A549 (cell line): ENCODE results near the gene NRXN3. TPM values are rescaled to one million over a fixed set of nuclear protein-coding genes. Genes with fewer than 3 reads are reported as not detected.

Source experiments
- ATAC-seq, 2 experiments: fragments of 200-7000 bp in 1 of 2; fragments of >200 bp in 1 of 2; cut with Nextera tagmentation in 1 of 2; cut with Tn5 transposase in 1 of 2; 3 replicates each; pipeline versions ENCODE4 v1.8.0 to v1.9.1; 2018 to 2020; ENCODE audit warnings: mild to moderate bottlenecking in 1 of 2, moderate library complexity in 1 of 2
- CTCF ChIA-PET: fragments of 300-600 bp; sonication (Branson Sonifier 250); formaldehyde crosslinking; extraction: SDS; loops from one replicate; lab custom pipeline; 2021; ENCODE audit warnings: antibody characterized with exemption, inconsistent platforms; lab: Yijun Ruan, JAX
- POLR2A ChIA-PET: fragments of 350-600 bp; formaldehyde crosslinking; extraction: SDS; loops from one replicate; lab custom pipeline; 2021; ENCODE audit warnings: antibody characterized with exemption, inconsistent platforms; lab: Yijun Ruan, JAX
- DNase-seq, 2 experiments: peaks; one replicate each; pipeline versions ENCODE4 v3.0.0 to v3.0.0-alpha.2; 2011 to 2016; ENCODE audit warnings: low read depth in 1 of 2, low spot score in 1 of 2
- FAIRE-seq: peaks from 2 replicates; lab custom pipeline; 2011; peaks lifted over from hg19 to GRCh38; lab: Jason Lieb, UNC
- H3K27ac ChIP-seq, 2 experiments: fragments of >200 bp; sonication (Bioruptor Twin); formaldehyde crosslinking; 3 replicates each; pipeline ENCODE4 v1.5.1; 2016 to 2017
- H3K4me1 ChIP-seq: fragments of >200 bp; sonication (Bioruptor Twin); formaldehyde crosslinking; 3 replicates; pipeline ENCODE4 v1.6.1; 2016
- H3K4me2 ChIP-seq: fragments of >200 bp; sonication (Bioruptor Twin); formaldehyde crosslinking; 3 replicates; pipeline ENCODE4 v1.6.1; 2016
- H3K4me3 ChIP-seq: fragments of >200 bp; sonication (Bioruptor Twin); formaldehyde crosslinking; 3 replicates; pipeline ENCODE4 v1.5.1; 2016
- H3K9me3 ChIP-seq: fragments of >200 bp; sonication (Bioruptor Twin); formaldehyde crosslinking; 3 replicates; pipeline ENCODE4 v1.6.1; 2016
- CBX2 ChIP-seq: fragments of 200-600 bp; sonication (generic); IDR thresholded peaks from 2 replicates; pipeline ENCODE4 v1.6.1; 2016; ENCODE audit warnings: low read depth, mild to moderate bottlenecking, borderline replicate concordance
- CHD4 ChIP-seq: fragments of 200-600 bp; sonication (generic); IDR thresholded peaks from 2 replicates; pipeline ENCODE4 v1.6.1; 2016; ENCODE audit warnings: antibody characterized with exemption, mild to moderate bottlenecking, borderline replicate concordance
- EP300 ChIP-seq, 2 experiments: fragments of >200 bp; sonication (Bioruptor Twin); formaldehyde crosslinking; IDR thresholded peaks; 2 replicates in 1 of 2; 3 replicates in 1 of 2; pipeline ENCODE4 v1.6.1; 2016 to 2017
- ESRRA ChIP-seq: fragments of 150-350 bp; IDR thresholded peaks from 2 replicates; pipeline ENCODE4 v1.6.1; 2014; ENCODE audit warnings: mild to moderate bottlenecking, low read length, borderline replicate concordance
- HOXA7 ChIP-seq: fragments of 250-450 bp; sonication (Bioruptor Pico); IDR thresholded peaks from 2 replicates; pipeline ENCODE4 v1.5.0; 2020; ENCODE audit warnings: mild to moderate bottlenecking, moderate library complexity
- JUN ChIP-seq, 2 experiments: fragments of >200 bp; sonication (Bioruptor Twin); formaldehyde crosslinking; IDR thresholded peaks; 2 replicates in 1 of 2; 3 replicates in 1 of 2; pipeline ENCODE4 v1.6.1; 2016 to 2017
- KDM1A ChIP-seq: fragments of 200-600 bp; sonication (generic); IDR thresholded peaks from 2 replicates; pipeline ENCODE4 v1.6.1; 2016; ENCODE audit warnings: low read depth, mild to moderate bottlenecking
- MYC ChIP-seq: IDR thresholded peaks from 2 replicates; pipeline ENCODE4 v1.6.1; 2012; ENCODE audit warnings: mild to moderate bottlenecking, inconsistent platforms, low read length, improper control_type of control experiment, borderline replicate concordance
- NPAS2 ChIP-seq: fragments of 250-450 bp; sonication (Bioruptor Pico); IDR thresholded peaks from 2 replicates; pipeline ENCODE4 v1.8.0; 2022; ENCODE audit warnings: mild to moderate bottlenecking, moderate library complexity, borderline replicate concordance
- PHF8 ChIP-seq: fragments of 200-600 bp; sonication (generic); IDR thresholded peaks from 2 replicates; pipeline ENCODE4 v1.6.1; 2016; ENCODE audit warnings: low read depth, mild to moderate bottlenecking, antibody characterized with exemption, moderate library complexity, borderline replicate concordance
- RFX5 ChIP-seq: fragments of 450-650 bp; IDR thresholded peaks from 2 replicates; pipeline ENCODE4 v1.7.1; 2014; ENCODE audit warnings: antibody characterized with exemption, mild to moderate bottlenecking, moderate library complexity
- ZFP36 ChIP-seq: fragments of 450-650 bp; IDR thresholded peaks from 2 replicates; pipeline ENCODE4 v1.6.1; 2014; ENCODE audit warnings: borderline replicate concordance; ENCODE audit not compliant: partially characterized antibody
- WGBS: methylation state at CpG from one replicate; pipeline ENCODE4 v1.1.6; 2017; ENCODE audit errors: missing lambda C conversion rate; 5-methylcytosine and 5-hydroxymethylcytosine counted together
- polyA plus RNA-seq, 4 experiments: library from polyadenylated mRNA; depleted of rRNA in 3 of 4; stranded (reverse); fragments of >200 nt; fragmentation: RNase III in 1 of 4; extraction: RNeasy Plus Mini Kit Qiagen cat#74134 plus additional on column Dnase treatment in 1 of 4; gene quantifications; 2 replicates in 3 of 4; 3 replicates in 1 of 4; pipeline ENCODE4 v1.2.3, GENCODE V29; 2011 to 2017
- TF ChIP-seq, protein P1 (sequence below): fragments of >200 bp; sonication (Bioruptor Twin); formaldehyde crosslinking; IDR thresholded peaks from 3 replicates; pipeline ENCODE4 v1.5.1; 2016
- TF ChIP-seq, protein P2 (sequence below): fragments of 250-450 bp; sonication (Bioruptor Pico); IDR thresholded peaks from 2 replicates; pipeline ENCODE4 v1.5.0; 2020; ENCODE audit warnings: low read depth, mild to moderate bottlenecking, moderate library complexity
- TF ChIP-seq, protein P3 (sequence below): fragments of 150-350 bp; IDR thresholded peaks from 2 replicates; pipeline ENCODE4 v1.6.1; 2014; ENCODE audit warnings: low read depth, mild to moderate bottlenecking, low read length
- TF ChIP-seq, protein P4 (sequence below): IDR thresholded peaks from 2 replicates; pipeline ENCODE4 v1.6.1; 2012; ENCODE audit warnings: low read depth, borderline replicate concordance
- TF ChIP-seq, protein P5 (sequence below): fragments of 450-650 bp; IDR thresholded peaks from 2 replicates; pipeline ENCODE4 v1.6.1; 2014; ENCODE audit warnings: antibody characterized with exemption

Gene NRXN3
- polyA plus RNA-seq, 2 of the 4 experiments (the other 2 are of a cell fraction), result 0.62 to 2.3 TPM

DNA sequence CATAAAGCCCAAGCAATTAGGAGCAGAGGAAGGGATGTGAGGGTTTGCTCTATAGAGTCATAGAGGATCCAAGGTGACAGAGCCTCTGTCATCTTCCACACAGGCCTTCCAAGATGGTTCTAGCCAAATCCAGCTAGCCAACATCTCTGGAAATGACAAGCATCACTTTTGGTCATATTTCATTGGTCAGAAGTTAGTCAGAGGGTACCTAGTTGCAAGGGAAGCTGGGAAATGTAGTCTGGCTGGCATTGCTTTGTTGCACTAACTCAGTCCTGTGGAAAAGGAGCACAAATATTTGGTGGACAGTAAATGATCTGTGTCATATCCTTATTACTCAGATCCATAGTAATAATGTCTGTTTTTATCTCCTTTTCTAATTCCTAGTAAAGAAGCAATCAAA lies 715.7 kb downstream of the NRXN3 start:
- TF ChIP-seq, protein P1, sequence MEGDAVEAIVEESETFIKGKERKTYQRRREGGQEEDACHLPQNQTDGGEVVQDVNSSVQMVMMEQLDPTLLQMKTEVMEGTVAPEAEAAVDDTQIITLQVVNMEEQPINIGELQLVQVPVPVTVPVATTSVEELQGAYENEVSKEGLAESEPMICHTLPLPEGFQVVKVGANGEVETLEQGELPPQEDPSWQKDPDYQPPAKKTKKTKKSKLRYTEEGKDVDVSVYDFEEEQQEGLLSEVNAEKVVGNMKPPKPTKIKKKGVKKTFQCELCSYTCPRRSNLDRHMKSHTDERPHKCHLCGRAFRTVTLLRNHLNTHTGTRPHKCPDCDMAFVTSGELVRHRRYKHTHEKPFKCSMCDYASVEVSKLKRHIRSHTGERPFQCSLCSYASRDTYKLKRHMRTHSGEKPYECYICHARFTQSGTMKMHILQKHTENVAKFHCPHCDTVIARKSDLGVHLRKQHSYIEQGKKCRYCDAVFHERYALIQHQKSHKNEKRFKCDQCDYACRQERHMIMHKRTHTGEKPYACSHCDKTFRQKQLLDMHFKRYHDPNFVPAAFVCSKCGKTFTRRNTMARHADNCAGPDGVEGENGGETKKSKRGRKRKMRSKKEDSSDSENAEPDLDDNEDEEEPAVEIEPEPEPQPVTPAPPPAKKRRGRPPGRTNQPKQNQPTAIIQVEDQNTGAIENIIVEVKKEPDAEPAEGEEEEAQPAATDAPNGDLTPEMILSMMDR, result no peak
- no peak for TF ChIP-seq CHD4
- TF ChIP-seq MYC, result no peak
- TF ChIP-seq EP300 (IDR thresholded peaks at IDR 0.05), result no peak
- no peak for TF ChIP-seq KDM1A
- TF ChIP-seq PHF8, result no peak
- TF ChIP-seq, protein P2, sequence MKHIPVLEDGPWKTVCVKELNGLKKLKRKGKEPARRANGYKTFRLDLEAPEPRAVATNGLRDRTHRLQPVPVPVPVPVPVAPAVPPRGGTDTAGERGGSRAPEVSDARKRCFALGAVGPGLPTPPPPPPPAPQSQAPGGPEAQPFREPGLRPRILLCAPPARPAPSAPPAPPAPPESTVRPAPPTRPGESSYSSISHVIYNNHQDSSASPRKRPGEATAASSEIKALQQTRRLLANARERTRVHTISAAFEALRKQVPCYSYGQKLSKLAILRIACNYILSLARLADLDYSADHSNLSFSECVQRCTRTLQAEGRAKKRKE (CRISPR knock-in tag), result no peak
- TF ChIP-seq, protein P3, sequence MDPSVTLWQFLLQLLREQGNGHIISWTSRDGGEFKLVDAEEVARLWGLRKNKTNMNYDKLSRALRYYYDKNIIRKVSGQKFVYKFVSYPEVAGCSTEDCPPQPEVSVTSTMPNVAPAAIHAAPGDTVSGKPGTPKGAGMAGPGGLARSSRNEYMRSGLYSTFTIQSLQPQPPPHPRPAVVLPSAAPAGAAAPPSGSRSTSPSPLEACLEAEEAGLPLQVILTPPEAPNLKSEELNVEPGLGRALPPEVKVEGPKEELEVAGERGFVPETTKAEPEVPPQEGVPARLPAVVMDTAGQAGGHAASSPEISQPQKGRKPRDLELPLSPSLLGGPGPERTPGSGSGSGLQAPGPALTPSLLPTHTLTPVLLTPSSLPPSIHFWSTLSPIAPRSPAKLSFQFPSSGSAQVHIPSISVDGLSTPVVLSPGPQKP, result no peak
- TF ChIP-seq, protein P4, sequence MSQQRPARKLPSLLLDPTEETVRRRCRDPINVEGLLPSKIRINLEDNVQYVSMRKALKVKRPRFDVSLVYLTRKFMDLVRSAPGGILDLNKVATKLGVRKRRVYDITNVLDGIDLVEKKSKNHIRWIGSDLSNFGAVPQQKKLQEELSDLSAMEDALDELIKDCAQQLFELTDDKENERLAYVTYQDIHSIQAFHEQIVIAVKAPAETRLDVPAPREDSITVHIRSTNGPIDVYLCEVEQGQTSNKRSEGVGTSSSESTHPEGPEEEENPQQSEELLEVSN, result no peak
- TF ChIP-seq CBX2, result no peak
- TF ChIP-seq, protein P5, sequence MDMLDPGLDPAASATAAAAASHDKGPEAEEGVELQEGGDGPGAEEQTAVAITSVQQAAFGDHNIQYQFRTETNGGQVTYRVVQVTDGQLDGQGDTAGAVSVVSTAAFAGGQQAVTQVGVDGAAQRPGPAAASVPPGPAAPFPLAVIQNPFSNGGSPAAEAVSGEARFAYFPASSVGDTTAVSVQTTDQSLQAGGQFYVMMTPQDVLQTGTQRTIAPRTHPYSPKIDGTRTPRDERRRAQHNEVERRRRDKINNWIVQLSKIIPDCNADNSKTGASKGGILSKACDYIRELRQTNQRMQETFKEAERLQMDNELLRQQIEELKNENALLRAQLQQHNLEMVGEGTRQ, result no peak
- no peak for TF ChIP-seq ESRRA
- TF ChIP-seq ZFP36, result no peak
- TF ChIP-seq NPAS2 (CRISPR knock-in tag), result no peak
- no peak for DNase-seq
- ChIA-PET CTCF (interaction anchor here (1.0 to 1.3 kb wide), 2 partner anchors 11 to 16 kb away, joined by 3 read pairs; no protein-coding TSS in a partner anchor), POLR2A (no interaction called here)
- FAIRE-seq, result no peak
- Histone ChIP-seq H3K9me3 (no peaks in the 10 kb centered on the region), H3K4me1 (no peaks in the 10 kb centered on the region), H3K27ac (no peak overlapping the region), H3K4me3 (no peak overlapping the region), H3K4me2 (no peak overlapping the region)
- no peak for ATAC-seq

DNA sequence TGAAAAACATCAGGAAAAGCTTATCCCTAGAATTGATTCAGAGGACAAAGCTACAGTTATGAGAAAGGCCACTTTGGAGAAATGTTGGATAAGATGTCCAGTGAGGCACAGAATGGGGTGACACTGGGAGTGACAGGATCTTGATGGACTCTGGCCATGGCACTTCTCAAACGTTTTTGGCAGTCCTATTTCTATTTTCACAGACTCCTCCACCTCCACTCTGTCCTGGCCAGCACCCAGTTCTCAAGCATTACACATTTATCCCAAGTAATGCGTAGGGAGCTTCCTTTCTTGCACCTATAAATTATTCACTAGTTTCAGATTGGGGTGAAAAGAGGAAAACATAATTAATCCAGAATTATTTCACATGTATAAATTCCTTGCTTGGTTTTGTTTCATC lies 727.3 kb downstream of the NRXN3 start:
- DNase-seq (no peak), FAIRE-seq (no peak), ATAC-seq (no peak)
- H3K4me3 ChIP-seq, result no peak overlapping the region
- POLR2A ChIA-PET, result no interaction called here
- WGBS, result 3% methylated on average over 2 of the region's 2 CpGs
- H3K4me1 ChIP-seq, result no peaks in the 10 kb centered on the region
- CTCF ChIA-PET, result interaction anchor here (0.8 to 2.1 kb wide), 2 partner anchors 10 to 11 kb away, joined by 3 to 5 read pairs; no protein-coding TSS in a partner anchor
- no peaks in the 10 kb centered on the region for H3K9me3 ChIP-seq
- no peak overlapping the region for H3K4me2 ChIP-seq
- H3K27ac ChIP-seq, result no peak overlapping the region
- TF ChIP-seq JUN (IDR thresholded peaks at IDR 0.05), result no peak
- no peak for TF ChIP-seq RFX5
- TF ChIP-seq HOXA7, result no peak
